NCI-H146 treated with DMSO at 0.1 percent for 48 hours (cell line): ENCODE measurements around the gene SYNE1.

Experiments used
- DNase-seq: peaks from one replicate; lab custom pipeline; 2025; ENCODE audit not compliant: unreplicated experiment; lab: John Stamatoyannopoulos, UW

The SYNE1 gene

DNA sequence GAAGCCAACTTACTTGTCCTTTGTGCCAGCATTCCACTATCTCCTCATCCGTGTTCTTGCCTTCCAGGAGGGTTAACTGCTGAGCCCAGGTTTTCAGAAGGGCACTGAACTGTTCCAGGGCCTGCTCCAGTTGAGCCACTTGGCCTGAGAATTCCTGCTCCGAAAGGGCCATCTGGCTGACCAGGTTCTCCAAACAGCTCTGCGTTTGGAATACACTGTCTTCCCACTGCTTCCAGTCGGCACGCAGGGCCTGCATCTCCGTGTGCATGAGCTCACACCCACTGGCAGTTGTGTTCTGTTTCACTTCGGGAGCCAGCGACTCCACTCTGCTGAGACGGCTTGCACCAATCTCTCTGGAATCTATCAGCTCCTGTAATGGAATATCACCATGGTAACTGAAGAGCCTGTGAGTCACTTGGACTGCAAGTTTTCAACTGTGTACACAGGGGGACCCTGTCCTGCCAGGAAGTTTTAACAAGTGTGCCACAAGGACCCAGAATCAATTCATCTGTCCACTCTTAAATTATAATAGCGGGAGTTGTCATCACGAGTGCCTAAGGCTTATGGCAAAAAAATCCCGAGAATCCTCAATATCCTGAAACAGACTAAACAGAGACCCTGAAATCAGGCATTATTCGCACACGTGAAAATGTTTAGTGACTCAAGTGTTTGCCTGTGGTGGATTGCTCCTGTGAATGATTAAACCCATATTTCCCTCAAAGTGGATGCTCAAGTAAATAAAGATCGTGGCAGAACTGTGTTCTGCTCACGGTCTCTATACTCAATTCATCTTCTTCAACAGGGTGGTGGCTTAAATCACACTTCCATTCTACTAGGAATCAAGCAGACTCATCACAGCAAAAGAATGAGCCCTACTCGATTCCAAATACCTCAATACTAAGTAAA lies 255.9 kb downstream of the SYNE1 start:
- DNase-seq, result no peak

DNA sequence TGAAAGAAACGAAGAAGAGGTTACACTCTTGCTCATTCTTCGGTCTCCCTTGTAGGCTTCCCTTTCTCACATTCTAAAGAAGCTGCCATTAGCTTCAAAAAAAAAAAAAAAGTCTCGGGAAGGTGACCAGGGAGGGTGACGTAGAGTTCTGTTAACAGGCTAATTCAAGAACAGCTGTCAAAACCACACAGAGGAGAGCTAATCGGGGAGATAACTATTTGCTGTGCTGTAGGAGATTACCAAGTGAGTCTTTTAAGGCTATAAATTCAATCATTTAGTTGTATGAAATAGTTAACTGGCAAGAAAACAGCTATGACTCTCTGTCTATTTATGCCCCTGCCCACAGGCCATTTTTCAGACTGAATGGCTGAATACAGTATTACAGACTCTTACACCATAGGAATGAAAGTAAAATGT lies 256.8 kb downstream of the SYNE1 start:
- no peak for DNase-seq

DNA sequence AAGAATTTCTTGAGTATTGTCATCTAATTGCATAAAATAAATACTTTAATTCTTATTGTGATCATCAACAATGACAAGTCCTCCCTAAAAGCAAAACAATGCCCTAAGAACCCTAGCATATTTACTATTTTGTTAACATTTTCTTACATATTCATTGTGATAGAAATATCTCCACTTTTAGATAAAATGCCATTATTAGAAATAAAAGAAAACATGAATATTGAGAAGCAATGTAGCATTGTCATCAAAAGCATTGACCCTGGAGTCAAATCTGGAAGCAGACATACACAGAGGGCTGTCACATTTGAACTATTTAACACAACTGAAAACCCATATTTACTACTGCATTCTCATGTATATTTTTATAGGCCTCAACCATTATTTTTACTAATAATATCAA lies 257.7 kb downstream of the SYNE1 start:
- no peak for DNase-seq

DNA sequence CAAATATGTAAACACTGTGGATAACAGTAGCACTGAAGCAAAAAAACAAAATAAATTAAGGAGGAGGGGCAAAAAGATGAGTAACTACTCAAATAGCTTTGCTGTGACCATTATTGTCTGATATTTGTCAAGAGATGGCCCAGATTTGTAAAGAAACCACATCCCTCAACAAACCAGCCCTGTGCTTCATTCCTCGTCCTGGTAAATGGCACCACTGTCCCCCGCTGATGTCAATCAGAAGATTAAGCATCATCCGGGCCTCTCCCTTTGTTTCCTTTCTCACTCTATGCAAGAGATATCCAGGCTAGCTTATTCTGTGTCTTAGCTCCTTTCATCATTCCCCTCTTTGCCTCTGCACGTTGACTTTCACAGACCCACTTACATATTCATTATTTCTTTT lies 259.0 kb downstream of the SYNE1 start:
- no peak for DNase-seq

DNA sequence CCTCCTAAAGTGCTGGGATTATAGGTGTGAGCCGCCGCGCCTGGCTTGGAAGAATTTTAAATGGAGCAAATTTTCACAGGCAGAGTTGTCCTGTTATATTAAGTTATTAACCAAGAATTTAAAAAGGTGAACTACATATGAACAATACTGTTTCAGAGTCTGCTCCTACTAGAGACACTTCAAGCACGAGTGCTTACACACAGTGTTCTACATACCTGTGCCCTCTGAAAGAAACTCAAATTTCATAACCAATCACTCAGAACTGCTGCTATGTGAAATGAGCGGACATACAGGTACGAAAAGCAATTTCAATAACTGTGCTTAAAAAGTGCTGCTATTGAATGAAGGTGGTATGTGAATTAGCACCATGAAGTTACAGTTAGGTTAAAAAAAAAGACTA lies 262.0 kb downstream of the SYNE1 start:
- no peak for DNase-seq

DNA sequence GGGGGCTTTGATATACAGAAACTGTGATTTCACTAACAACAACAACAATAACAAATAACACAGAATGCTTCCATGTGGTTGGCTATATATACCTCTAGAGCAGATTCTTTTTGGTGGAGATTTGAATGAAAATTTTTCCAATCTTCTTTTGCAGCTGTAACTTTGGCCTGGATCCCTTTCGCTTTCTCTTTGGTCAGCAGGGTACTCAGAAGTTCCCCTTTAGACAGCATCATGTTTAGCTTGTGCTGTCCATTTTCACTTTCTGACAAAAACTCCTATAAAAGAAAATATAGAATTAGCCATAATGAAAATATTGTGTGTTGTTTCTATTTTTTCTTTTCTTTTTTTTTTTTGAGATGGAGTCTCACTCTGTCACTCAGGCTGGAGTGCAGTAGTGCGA lies 264.2 kb downstream of the SYNE1 start:
- DNase-seq, result no peak

DNA sequence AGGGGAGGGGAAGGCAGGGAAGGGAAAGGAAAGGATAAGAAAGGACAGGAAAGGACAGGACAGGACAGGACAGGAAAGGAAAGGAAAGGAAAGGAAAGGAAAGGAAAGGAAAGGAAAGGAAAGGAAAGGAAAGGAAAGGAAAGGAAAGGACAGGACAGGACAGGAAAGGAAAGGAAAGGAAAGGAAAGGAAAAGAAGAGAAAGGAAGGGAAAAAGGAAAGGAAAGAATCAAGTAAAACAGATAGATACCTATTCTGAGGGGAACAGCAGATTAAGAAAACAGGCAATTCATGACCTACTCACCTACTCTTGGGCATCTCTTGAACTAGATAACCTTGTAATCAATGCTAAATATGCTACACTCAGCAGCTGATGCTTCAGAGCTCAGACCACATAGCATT lies 265.4 kb downstream of the SYNE1 start:
- no peak for DNase-seq

DNA sequence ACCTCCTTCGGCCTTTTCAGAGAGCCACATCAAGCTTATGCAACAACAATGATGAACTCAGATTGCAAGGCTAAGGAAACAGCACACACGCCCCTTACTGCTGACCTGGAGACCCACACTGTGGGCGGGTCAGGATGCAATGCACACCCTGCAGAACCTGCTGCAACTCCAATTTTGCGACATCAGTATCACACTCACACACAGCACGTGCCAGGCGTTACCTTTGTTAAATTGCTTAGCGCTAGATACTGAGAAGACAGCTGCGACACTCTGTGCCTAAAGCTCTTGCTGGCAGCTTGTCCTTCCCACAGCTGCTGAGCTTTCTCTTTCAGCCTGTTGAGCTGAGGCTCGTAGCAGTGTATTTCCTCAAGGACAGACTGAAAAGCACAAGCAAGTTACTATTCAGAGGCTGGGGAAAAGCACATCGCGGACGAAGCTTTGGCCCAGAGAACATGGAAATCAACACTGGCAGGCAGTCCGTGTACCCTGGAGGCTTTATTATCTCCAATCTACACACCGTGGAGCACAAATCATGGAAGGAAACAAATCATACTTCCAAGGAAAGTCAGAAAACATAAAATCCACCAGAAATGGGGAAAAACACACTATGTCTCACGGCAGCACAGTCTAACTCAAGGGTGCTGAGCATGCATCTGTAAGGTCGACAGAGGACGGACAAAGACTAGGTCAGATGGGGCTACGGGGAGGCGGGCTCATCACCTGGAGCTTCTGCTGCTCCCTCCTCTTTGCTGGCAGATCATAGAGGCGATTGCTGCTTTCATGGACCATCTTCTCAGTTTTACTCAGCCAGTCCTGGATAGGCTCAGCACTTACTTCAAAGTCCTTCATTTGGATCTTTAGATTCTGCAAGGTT lies 268.2 kb downstream of the SYNE1 start:
- no peak for DNase-seq

DNA sequence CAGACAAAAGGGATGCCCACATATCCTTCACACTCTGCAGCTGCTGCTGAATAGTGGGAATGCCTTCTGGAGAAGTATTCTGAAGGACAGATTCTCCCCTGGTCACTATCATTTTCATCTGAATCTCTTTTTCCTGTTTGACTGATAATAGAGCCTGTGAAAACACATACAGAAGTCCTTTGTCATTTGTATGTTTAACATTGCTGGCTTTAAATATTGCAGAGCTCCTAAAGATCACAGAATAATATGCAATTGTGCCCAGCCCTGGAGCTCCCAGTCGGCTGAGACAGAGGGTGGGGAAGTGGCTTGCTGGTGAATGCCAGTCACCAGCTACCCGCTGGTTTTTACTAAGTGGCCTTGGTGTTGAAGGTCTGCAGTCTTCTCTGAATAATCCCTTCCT lies 272.3 kb downstream of the SYNE1 start:
- no peak for DNase-seq

DNA sequence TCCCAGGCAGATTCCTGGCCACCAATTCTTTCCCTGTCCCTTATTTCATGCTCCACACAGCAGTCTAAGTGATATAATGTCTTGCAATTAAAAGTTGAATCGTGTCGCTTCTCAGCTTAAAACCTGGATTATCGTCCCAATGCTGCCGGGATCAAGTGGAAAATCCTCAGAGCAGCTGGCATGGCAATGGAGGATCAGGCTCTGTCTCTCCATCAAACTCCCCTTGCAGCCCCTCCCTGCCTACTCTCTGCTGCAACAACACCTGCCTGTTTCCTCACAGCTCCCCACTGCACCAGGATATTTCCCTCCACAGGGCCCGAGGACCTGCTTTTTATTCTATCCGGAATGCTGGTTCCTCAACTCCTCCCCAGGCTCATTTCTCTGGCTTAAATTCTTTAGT lies 277.1 kb downstream of the SYNE1 start:
- no peak for DNase-seq

DNA sequence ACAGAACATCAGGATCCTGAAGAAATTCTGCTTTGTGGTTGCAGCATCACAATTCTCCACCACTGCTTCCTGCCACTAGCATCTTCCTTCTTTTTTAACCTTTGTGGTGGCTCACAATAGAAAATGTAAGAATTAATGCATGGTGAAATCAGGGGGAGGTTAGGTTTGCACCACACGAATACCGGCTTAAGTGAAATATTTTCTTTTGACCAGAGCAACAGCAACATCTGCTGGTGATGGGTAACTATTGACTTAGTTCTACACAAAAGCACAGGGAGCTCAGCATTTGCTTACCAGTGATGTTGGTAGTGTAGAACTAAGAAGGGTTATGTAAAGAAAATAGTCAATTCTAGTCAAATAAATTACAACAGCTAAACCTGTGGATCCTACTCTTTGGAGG lies 280.5 kb downstream of the SYNE1 start:
- peak; percentile 48 for DNase-seq

DNA sequence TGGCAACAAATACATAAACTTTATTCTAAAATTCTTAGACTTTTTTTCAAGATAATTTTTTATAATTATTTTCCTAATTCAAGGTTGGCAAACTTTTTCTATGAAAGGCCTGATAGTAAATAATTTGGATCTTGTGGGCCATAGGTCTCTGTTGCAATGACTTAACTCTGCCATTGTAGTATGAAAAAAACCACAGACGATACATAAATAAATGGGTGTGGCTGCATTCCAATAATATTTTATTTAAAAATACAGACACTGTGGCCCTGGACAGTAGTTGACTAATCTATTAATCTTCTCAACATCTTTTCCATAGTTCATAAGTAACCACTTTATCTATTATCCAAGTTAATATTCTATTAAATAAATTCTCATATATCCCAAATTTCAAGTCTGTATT lies 281.1 kb downstream of the SYNE1 start:
- no peak for DNase-seq

DNA sequence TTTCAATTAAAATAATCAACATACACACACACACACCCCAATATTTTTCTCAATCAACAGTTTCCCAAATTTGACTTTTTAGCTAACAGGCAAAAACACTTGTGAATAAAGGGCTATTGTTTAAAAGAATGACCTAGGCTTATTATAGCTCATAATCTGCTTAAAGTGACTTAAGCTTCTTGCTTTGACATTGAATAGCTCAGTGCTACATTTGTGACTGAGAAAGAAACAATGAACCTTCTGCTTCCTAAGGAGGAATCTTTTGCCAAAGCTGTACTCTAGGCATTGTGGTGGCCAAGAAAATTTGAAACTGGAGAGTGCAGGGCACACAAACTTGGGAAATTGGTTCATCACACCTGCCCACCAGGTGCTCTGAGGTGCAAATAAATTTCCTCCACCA lies 282.0 kb downstream of the SYNE1 start:
- DNase-seq, result no peak

DNA sequence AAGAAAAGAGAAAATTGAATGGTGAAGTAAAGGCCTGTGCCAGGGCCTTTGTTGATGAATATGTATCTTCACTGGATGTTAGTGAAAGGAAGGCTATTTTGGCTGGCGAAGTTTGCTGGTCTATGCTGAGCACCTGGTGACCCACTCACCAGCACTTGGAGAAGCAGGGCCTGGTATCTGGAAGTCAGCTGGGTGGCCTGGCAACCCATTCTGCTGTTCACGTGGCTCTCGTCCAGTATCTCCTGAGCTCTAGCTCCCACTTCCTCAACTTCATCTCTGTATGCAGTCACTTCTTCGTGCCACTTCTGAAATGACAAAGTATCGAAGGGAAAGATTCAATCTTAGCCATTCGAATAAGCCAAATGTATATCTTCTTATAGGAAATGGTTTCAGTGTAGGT lies 283.7 kb downstream of the SYNE1 start:
- no peak for DNase-seq

DNA sequence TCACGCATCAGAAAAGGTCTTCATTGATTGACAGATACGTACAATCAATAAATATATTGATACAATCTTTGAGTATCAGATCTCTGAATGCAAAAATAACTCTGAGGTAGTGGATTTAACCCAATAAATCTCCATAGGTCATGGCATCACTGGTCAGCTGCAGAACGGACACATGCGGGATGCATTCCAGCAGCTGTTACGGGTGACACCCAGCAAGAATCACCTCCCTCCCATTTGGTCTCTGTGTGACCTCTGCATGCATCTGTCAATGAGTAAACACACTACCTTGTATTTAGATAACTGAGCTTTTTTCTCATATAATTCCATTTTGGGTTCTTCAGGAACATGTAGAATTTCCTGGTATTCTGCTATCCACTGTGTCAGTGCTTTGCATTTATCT lies 285.4 kb downstream of the SYNE1 start:
- DNase-seq, result no peak

DNA sequence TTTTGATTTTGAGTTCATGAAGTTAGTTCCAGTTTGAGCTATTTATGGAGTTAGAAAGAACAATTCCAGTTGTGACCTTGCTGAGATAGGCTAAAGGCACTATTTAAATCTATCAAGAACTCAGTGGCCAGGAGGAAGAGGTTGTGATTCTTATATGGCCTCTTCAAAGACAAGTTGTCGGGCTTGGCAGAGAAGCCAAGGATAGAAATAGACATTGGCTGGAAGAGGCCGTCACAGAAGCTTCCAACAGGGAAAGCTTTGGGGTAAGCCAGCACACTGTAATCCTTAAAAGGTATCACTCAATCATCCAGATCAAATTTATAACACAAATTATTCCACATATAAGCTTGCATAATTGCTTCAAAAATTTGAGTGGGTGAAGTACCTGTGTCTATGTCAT lies 286.1 kb downstream of the SYNE1 start:
- no peak for DNase-seq

DNA sequence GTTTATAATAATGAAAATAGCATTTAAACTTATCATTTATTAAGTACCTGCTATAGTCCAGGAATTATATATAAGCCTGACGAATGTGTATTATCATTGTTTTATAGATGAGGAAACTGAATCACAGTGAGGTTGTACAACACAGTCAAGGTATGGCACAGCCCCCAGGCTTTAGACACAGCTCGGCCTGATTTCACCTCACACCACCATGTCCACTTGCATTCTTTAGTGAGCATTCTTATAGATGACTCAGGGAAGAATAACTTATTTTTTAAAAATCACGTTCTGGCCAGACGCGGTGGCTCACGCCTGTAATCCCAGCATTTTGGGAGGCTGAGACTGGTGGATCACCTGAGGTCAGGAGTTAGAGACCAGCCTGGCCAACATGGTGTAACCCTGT lies 289.0 kb downstream of the SYNE1 start:
- DNase-seq, result no peak

DNA sequence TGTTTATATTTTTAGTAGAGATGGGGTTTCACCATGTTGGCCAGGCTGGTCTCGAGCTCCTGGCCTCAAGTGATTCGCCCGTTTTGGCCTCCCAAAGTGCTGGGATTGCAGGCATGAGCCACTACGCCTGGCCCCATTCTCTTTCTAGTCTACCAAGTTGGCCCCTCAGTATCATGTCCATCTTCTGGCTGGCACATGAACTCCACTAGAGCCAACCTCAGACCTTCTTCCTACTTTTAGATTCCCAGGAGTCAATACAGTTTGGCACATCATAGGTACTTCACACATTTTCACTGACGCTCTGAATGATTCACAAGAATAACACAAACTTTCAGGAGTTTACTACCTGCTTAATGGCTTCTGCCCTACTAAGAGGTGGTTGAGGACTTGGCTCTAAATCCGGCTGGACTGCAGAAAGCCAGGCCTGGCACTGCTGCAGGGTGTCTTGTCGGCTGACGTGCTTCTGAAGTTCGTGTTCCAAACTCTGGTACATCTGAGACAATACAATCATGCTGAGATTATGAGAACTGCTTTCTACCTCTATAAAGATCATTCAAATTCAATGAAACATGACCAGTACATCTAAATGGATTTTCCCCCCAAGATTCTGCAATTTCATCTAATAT lies 293.3 kb downstream of the SYNE1 start:
- no peak for DNase-seq

DNA sequence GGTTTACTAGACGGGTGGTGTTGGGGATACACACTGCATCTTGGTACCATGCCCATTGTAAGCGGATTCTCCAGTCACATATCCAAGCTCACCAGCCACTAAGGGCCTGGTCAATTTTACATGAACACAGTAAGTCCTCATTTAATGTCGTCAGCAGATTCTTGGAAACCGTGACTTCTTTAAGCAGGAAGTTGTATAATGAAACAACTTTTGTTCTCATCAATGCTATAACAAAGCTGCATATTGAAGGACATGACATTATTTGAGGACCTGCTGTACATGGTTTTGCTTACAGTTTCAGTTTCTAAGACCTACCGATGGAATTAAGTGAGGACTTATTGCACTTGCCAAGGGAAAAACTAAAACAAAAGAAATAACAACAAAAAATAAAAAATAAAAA lies 295.6 kb downstream of the SYNE1 start:
- no peak for DNase-seq

DNA sequence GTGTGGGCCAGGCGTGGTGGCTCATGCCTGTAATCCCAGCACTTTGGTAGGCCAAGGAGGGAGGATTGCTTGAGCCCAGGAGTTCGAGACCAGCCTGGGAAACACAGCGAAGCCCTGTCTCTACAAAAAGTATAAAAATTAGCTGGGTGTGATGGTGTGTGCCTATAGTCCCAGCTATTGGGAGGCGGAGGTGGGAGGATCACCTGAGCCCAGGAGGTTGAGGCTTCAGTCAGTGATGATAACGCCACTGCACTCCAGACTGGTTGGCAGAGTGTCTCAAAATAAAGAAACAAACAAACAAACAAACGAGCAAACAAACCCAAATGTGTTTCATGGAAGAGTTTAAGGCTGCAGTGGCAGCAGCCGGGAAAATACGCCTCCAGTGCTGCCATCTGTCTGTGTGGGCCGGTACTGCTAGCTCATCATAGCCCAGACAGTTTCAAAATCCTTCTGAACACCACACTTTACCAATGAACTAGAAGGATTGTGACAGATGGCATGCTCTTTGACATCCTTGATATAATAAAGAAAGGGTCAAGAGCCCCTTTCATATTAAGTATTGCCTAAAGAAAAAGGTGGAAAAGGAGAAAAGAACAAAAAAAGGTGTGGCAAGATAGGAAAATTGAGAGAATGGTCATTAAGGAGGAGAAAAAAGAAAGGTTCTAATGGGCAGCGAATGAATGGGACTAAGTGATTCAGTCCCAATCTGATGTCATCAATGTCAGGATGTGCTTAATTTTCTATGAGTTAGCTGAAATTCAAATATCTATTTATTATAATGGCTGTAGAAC lies 298.6 kb downstream of the SYNE1 start:
- DNase-seq, result peak; percentile 22

DNA sequence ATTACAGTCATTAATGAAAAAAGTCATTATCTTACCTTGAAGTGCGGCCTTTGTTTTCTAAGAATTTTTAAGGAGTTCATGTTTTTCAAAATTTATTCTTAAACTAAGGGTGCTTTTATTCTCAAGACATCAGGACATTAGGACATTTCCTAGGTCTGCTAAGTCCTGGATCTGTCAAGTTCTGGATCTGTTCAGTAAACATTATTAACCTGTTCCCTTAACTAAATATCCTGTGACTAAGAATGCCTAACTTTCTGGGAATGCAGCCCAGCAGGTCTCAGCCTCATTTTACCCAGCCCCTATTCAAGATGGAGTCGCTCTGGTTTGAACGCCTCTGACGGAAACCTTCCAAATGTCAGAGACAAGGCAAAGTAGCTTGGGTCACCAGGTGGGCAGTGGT lies 302.6 kb downstream of the SYNE1 start:
- no peak for DNase-seq
